ENCODE measurements around the gene RABEP2.
"Not testable (repeated sequence)": the region's sequence is repeated elsewhere in the genome, so short reads cannot be mapped to it uniquely, and the experiment has no call there.

The RABEP2 gene

GRCh38 chr16:28903344-28904042, 21.5 kb downstream of the RABEP2 start:
- no peak for DNase-seq

GRCh38 chr16:28902909-28903308, 22.1 kb downstream of the RABEP2 start:
- DNase-seq: no peak

GRCh38 chr16:28901862-28902261, 23.2 kb downstream of the RABEP2 start:
- DNase-seq: no peak

DNA sequence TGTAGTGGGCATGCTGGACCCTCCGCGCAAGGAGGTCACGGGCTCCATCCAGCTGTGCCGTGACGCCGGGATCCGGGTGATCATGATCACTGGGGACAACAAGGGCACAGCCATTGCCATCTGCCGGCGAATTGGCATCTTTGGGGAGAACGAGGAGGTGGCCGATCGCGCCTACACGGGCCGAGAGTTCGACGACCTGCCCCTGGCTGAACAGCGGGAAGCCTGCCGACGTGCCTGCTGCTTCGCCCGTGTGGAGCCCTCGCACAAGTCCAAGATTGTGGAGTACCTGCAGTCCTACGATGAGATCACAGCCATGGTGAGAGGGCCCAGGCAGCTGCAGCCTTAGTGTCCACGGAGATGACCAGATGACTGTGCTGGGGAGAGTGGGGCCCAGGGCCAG, 24.4 kb downstream of the RABEP2 start:
- DNase-seq: no peak

GRCh38 chr16:28899882-28900590, 25.0 kb downstream of the RABEP2 start:
- DNase-seq: no peak

DNA sequence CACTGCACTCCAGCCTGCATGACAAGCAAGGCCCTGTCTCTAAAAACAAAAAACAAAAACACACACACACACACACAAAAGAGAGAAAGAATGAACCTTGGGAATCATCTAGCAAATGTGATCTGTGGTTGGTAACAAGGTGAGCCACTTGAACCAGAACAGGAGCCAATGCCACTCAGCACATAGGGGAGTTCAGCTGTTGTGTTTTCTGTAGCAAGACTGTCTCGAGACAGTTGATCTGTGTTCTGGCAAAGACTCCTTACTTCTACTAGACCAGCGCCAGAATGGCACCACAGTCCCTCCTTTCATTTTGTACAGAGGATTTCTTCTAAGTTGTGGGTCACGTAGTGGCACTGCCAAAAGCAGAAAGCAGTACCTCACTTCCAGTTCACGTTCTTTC, 26.1 kb downstream of the RABEP2 start:
- DNase-seq: no peak

- no peak for DNase-seq
These were observed 26.8 kb downstream of the RABEP2 start for GRCh38 chr16:28898266-28898665.

DNA sequence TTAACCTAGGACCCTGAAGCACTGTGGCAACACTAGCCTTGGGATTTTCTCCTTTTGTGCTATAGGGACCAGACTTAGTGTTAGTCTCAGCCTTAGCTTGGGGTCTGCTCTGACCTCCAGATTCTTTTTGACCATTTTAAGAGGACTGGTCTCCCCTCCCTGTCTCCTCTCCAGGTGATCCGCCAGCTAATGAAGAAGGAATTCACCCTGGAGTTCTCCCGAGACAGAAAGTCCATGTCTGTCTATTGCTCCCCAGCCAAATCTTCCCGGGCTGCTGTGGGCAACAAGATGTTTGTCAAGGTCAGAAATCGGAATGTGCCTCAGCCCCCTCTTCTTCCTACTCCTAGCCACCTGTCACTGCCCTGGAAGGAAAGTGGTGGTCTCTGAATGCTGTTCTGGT, 27.2 kb downstream of the RABEP2 start:
- DNase-seq: no peak

DNA sequence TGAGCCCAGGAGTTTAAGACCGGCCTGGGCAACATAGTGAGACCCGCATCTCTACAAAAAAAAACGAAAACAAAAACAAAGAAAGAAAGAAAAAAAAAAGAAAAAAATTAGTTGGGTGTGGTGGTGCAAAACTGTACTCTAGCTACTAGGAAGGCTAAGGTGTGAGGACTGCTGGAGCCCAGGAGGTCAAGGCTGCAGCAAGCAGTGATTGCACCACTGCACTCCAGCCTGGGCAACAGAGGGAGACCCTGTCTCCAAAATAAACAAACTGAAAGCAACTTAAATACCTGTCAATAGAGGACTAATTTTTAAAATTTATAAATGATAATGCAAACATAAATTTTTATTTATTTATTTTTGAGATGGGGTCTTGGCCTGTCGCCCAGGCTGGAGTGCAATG, 29.4 kb downstream of the RABEP2 start:
- DNase-seq: no peak

DNA sequence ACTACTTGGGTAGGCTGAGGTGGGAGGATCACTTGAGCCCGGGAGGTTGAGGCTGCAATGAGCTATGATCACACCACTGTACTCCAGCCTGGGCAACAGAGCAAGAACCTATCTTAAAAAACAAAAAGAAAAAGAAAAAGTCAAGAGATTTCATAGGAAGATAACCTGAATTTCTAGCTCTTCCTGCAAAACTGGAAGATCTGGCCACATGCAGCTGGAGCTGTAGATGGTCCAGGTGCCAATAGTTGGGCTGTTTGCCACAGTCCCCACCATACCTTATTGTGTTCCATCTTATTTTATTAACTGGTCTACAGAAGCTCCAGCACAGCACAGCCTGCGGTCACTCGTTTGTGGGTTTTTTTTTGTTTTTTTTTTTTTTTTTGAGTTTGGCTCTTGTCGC, 31.7 kb downstream of the RABEP2 start:
- DNase-seq: no peak

GRCh38 chr16:28891964-28892890, 32.8 kb downstream of the RABEP2 start:
- no peak for DNase-seq

- DNase-seq: not testable (repeated sequence)
These were observed 34.7 kb downstream of the RABEP2 start for GRCh38 chr16:28890355-28890754.

DNA sequence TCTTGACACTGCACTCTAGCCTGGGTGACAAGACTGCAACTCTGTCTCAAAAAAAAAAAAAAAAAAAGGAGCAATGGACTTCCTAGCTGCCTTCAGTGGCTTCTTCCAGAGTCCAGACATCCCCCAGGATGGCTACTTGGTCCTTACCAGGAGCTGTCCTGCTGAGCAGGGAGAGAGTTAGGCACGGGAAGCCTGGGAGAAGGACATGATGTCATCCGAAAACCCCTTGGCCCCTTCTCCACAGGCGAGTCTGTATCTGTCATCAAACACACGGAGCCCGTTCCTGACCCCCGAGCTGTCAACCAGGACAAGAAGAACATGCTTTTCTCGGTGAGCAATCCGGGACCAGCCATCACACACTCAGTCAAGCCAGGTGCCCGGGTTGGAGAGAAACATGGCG, 38.1 kb downstream of the RABEP2 start:
- no peak for DNase-seq

GRCh38 chr16:28884045-28884444, 41.0 kb downstream of the RABEP2 start:
- DNase-seq: no peak

DNA sequence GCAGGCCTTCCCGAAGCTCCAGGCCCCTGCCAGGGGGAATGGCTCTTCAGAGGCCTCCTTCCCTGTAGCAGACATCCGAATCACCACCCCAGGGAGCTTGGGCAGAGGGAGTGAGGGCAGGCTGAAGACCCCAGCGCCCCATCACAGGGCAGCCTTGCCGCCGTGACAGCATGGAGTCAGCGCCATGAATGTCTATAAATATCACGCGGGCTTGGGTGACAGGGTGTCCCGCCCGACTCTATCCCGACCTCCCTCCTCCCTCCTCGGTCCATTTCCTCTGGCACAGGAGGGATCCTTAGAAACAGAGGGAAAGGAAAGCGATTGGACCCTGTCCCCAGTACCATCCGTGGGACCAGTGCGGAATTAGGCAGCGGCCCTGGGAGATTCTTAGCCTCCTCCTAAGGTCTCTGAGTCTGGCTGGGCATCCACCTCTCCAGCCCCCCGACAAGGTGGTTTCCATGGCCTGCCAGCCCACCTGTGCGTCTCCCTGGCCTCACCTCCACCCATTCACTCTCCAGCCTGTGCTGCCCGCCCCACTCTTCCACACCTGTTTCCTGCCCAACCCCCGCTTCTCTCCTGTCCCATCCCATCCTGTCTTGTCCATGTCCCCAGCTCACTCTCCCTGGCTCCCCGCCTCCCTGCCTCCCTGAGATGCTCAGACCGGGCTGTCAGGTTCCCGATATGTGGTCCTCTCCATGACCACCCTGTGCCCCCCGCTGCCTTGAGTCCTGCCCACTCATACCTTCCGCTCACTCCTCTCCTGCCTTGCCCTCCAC, 41.6 kb downstream of the RABEP2 start:
- no peak for DNase-seq

- DNase-seq: no peak
These were observed 42.4 kb downstream of the RABEP2 start for GRCh38 chr16:28882551-28883160.

GRCh38 chr16:28881565-28881964, 43.5 kb downstream of the RABEP2 start:
- not testable (repeated sequence) for DNase-seq

DNA sequence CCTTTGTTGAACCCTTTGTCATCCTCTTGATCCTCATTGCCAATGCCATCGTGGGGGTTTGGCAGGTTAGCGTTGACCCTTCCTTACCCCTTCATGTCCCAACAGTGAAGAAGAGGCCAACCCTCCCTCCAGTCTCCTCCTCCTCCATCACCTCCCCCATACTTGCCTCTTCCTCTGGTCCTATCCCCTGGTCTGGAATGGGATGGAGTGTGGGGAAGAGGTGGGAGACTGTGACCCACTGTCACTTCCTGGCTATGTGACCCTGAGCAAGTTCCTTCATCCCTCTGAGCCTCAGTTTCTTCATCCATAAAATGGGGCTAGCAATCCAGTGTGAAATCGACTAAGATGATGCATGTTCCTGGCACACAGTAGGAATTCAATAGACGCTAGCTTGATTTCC, 44.1 kb downstream of the RABEP2 start:
- DNase-seq: no peak

DNA sequence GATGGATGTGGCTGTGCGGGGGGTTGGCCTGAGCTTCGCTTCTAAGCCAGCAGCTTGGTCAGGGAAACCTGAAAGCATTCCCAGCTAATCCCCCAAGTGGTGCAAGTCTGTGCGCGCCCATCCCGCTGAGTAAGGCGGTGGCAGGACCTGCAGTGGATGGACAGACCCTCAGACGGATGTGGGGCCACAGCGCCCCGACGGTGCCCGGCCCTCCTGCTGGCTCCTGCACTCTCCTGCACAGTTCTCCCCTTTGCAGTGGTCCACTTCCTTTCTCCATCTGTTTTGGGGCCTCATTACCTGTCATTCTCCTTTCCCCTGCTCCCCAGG, 44.5 kb downstream of the RABEP2 start:
- no peak for DNase-seq

- DNase-seq: peak; percentile 43 to 60
These were observed 45.0 kb downstream of the RABEP2 start for GRCh38 chr16:28879841-28880588.

DNA sequence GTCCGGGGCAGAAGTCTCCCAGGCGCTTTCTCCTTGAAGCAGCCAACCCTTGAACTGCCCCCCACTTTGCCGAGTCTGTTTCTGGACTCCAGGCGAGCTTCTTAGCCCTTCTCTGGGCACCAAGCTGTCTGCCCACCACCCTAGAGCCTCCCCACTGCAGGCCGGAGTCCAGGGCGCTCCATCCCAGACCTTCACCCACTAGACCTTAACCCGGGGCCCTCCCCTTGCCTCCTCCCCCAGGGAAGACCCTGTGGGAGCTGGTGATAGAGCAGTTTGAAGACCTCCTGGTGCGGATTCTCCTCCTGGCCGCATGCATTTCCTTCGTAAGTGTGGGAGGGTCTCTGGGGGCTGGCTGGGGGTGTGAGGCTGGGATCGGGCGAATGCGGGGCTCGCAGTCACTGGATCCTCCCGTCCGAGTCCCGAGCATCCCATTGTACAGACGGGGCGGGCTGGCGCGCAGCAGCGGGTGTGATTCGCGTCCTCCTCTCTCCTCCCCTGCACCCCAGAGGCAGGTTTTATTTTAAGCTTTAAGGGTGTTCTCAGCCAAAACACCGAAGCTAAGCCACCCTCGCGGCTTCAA, 45.7 kb downstream of the RABEP2 start:
- no peak for DNase-seq

Data from NCI-H187 (cell line).